ENCODE data around the gene GLTPD2.

GLTPD2 gene

DNA sequence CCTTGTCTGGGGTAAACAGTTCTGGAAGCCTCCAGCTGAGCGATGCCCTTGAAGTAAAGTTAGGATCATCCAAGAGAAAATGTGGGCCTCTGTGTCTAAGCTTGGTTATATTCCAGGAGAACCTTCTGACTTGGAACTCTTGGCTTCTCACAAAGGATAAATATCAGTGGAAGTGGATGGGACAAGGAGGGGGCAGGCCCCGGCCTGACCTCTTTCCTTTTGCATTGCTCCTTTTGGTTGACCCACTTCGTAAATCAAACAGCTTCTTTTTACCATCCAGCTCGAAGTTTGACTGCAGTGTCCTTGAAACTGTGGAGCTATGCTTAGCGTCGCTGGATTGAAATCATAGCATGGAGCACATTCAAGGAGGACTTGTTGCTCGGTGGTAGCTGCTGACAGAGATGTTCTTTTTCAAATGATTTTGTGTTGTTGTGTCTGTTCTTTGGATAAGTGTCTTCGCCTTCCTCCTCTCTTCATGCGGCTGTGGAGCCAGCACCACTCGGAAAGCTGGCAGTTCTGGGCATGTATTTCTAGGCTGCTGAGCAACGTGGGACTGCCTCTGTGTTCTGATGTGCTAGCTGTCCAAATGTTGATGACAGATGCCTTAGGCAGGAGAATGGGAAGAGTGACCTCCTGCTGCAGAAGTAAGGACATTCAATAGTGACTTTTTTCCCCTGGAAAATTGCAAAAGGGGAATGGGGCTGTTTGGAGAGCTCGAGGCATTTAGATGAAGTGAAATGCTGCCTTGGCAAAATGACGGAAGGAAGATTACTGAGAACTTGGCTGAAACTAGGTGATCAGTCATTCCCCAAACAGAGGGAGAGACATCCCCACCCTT is 48.9 kb downstream of the GLTPD2 start:
- H3K4me3 ChIP-seq (ENCODE audit: control insufficient read depth, low read depth, low read length) = no peak overlapping the region
- DNase-seq (ENCODE audit: low read depth) = no peak
- TF ChIP-seq, protein P1, sequence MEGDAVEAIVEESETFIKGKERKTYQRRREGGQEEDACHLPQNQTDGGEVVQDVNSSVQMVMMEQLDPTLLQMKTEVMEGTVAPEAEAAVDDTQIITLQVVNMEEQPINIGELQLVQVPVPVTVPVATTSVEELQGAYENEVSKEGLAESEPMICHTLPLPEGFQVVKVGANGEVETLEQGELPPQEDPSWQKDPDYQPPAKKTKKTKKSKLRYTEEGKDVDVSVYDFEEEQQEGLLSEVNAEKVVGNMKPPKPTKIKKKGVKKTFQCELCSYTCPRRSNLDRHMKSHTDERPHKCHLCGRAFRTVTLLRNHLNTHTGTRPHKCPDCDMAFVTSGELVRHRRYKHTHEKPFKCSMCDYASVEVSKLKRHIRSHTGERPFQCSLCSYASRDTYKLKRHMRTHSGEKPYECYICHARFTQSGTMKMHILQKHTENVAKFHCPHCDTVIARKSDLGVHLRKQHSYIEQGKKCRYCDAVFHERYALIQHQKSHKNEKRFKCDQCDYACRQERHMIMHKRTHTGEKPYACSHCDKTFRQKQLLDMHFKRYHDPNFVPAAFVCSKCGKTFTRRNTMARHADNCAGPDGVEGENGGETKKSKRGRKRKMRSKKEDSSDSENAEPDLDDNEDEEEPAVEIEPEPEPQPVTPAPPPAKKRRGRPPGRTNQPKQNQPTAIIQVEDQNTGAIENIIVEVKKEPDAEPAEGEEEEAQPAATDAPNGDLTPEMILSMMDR (IDR thresholded peaks at IDR 0.05; ENCODE audit: control insufficient read depth, insufficient read depth, low read depth, low read length, missing control alignments) = no peak

DNA sequence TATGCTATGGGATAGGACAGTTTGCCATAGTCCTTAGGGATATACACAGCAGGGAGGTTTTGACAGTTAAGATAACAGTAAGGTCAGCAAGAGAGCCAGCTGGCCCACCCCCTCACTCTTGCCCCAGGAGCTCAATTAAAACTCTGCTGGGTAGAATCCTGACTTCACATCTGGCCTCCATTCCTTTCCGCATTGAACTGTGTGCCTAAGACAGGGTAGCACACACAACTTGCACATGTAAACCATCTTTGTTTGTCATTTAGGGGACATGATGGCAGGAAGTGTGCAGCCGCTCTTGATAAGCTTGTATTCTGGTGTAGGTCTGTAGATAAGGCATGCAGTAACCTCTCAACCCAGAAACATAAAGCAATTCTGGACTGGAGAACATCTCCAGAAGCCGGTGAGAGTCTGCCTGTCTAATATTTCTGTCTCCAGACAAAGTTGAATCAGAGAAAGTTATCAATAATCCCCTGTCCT is 49.6 kb downstream of the GLTPD2 start:
- H3K4me3 ChIP-seq (ENCODE audit: control insufficient read depth, low read depth, low read length) = no peak overlapping the region
- no peak for DNase-seq (ENCODE audit: low read depth)
- TF ChIP-seq, protein P1 (IDR thresholded peaks at IDR 0.05; ENCODE audit: control insufficient read depth, insufficient read depth, low read depth, low read length, missing control alignments) = no peak

DNA sequence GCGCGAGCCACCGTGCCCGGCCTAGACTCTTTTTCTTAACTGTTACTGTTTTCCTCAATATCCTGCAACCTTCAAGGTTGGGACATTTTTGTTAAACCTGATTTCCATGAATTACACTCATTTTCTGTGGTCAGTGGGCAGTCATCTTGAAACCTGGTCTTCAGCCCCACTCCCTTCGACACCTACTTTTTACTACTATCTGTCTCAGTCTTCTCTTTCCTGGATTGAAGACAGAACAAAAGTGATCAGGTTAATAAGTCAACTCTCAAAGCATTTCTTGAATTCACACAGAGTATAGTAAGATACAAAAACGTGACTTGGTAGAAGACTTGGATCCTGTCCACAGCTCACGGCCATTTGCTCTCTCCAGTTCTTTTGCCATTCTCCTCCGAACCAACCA is 50.5 kb downstream of the GLTPD2 start:
- no peak for DNase-seq (ENCODE audit: low read depth)
- TF ChIP-seq, protein P1 (IDR thresholded peaks at IDR 0.05; ENCODE audit: control insufficient read depth, insufficient read depth, low read depth, low read length, missing control alignments) = no peak
- H3K4me3 ChIP-seq (ENCODE audit: control insufficient read depth, low read depth, low read length) = no peak overlapping the region
